Activated B cell treated with CpG ODN at 0.5 μM for 24 hours (primary cell): ENCODE measurements around the gene PBXIP1. TPM values are rescaled to one million over a fixed set of nuclear protein-coding genes. Genes with fewer than 3 reads are reported as not detected.

Experiments
- ATAC-seq: fragments of 200-7000 bp; cut with Tn5 transposase; one replicate; pipeline ENCODE4 v1.10.0; 2021; ENCODE audit warnings: low read depth, mild to moderate bottlenecking, moderate library complexity
- CTCF ChIA-PET: fragments of 350-600 bp; sonication (Branson Sonifier 250); formaldehyde crosslinking; loops from one replicate; lab custom pipeline; 2021; ENCODE audit warnings: antibody characterized with exemption; lab: Charles Lee
- POLR2A ChIA-PET: fragments of 350-600 bp; sonication (Branson Sonifier 250); formaldehyde crosslinking; loops from one replicate; lab custom pipeline; 2021; ENCODE audit warnings: antibody characterized with exemption; lab: Charles Lee
- DNase-seq: peaks from one replicate; pipeline ENCODE4 v3.0.0; 2022
- H3K27ac Mint-ChIP-seq: one replicate; pipeline ENCODE4 v1.8.0; 2020; ENCODE audit warnings: mixed read lengths
- H3K27me3 Mint-ChIP-seq: one replicate; pipeline ENCODE4 v1.8.0; 2021; ENCODE audit warnings: mixed read lengths
- H3K36me3 Mint-ChIP-seq: one replicate; pipeline ENCODE4 v1.8.0; 2021; ENCODE audit warnings: low read depth, mixed read lengths
- H3K4me1 Mint-ChIP-seq: one replicate; pipeline ENCODE4 v1.8.0; 2021; ENCODE audit warnings: mixed read lengths
- H3K4me3 Mint-ChIP-seq: one replicate; pipeline ENCODE4 v1.8.0; 2020; ENCODE audit warnings: mild to moderate bottlenecking, mixed read lengths
- H3K9me3 Mint-ChIP-seq: one replicate; pipeline ENCODE4 v1.8.0; 2020; ENCODE audit warnings: mixed read lengths
- CTCF ChIP-seq: fragments of 200-600 bp; IDR thresholded peaks from one replicate; pipeline ENCODE4 v1.8.0; 2022; ENCODE audit warnings: antibody characterized with exemption, mild to moderate bottlenecking
- intact Hi-C: fragments of 100-400 bp; cut with micrococcal nuclease; formaldehyde crosslinking; loops from one replicate; pipeline ENCODE4 v1.15.1; 2024
- total RNA-seq: library from RNA; stranded (reverse); gene quantifications from 2 replicates; pipeline ENCODE4 v1.2.3, GENCODE V29; 2022

Gene PBXIP1
- total RNA-seq, 1 donor from 2014 or later: 42.4 TPM

- no peak overlapping the region for H3K4me3 Mint-ChIP-seq
- no peak for TF ChIP-seq CTCF
- ChIA-PET CTCF (interaction anchor here (1.5 to 1.9 kb wide), 2 partner anchors 10 to 16 kb away, joined by 5 to 9 read pairs; partner anchors contain the start of genes PMVK and PYGO2), POLR2A (interaction anchor here (0.9 to 1.9 kb wide), 3 partner anchors 10 to 28 kb away, joined by 3 to 6 read pairs (median 3); partner anchors contain the start of genes CKS1B and PMVK)
- no peak for DNase-seq
- H3K27me3 Mint-ChIP-seq: no peaks in the 10 kb centered on the region
- H3K4me1 Mint-ChIP-seq: peaks cover 51% of the 10 kb centered on the region
- peaks cover 29% of the 10 kb centered on the region for H3K36me3 Mint-ChIP-seq
- intact Hi-C loops: no loop called here
- H3K27ac Mint-ChIP-seq: peak overlapping the region; percentile 53
- no peaks in the 10 kb centered on the region for H3K9me3 Mint-ChIP-seq
- no peak for ATAC-seq
Observed at GRCh38 chr1:154945962-154946850, 9.7 kb downstream of the PBXIP1 start.

- no peak for TF ChIP-seq CTCF
- peaks cover 51% of the 10 kb centered on the region for H3K4me1 Mint-ChIP-seq
- no peak overlapping the region for H3K4me3 Mint-ChIP-seq
- no peak for DNase-seq
- peaks cover 23% of the 10 kb centered on the region for H3K36me3 Mint-ChIP-seq
- no peak for ATAC-seq
- POLR2A ChIA-PET: interaction anchor here (0.5 to 1.9 kb wide), 4 partner anchors 9 to 90 kb away, joined by 3 to 10 read pairs (median 4); partner anchors contain the start of genes CKS1B and PMVK
- intact Hi-C loops: no loop called here
- no peaks in the 10 kb centered on the region for H3K9me3 Mint-ChIP-seq
- CTCF ChIA-PET: interaction anchor here (0.6 to 1.9 kb wide), 7 partner anchors 9 to 340 kb away, joined by 3 to 9 read pairs (median 3); partner anchors contain the start of genes PMVK and PYGO2
- H3K27me3 Mint-ChIP-seq: no peaks in the 10 kb centered on the region
- H3K27ac Mint-ChIP-seq: peak overlapping the region; percentile 86
Observed at GRCh38 chr1:154945160-154945961, 10.5 kb downstream of the PBXIP1 start.

DNA sequence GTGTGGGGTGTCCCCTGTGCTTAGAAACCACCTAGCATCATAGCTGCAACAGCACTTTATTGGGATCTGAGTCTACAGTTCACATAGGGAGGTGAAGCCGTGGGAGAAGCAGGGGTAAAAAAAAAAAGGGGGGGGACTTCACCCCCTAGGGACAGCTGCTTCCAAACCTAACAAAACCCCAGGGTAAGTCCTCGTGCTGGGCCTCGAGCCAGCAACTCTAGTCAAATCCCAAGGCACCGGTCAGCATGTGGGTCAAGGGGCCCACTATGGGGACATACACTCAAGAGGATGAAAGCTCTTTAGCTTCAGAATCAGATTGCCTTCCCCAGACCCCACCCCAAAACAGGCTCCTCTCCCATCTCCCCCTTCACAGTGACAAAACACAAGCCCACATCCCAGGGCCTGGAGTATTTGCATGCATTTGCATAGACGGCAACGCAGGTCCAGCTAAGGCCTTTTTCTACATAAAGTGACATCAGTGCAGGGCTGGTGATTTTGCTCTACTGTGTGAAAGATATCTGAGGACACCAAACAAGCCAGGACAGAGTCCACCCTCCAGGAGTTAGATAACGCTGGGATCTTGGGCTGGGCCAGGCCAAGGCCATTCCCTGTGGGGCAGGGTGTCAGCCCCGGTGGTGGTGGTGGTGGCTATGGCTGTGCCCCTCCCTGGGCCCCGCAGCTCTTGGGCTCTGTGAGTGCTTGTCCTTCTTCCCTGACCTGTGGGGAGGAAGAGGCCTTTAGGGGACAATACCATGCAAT lies 11.3 kb downstream of the PBXIP1 start:
- POLR2A ChIA-PET: interaction anchor here (0.5 to 1.9 kb wide), 5 partner anchors 8 to 360 kb away, joined by 3 to 6 read pairs (median 4); partner anchors contain the start of gene PMVK
- Mint-ChIP-seq H3K4me3 (peak overlapping the region; percentile 24), H3K36me3 (peaks cover 21% of the 10 kb centered on the region), H3K4me1 (peaks cover 56% of the 10 kb centered on the region), H3K27me3 (no peaks in the 10 kb centered on the region), H3K27ac (peak overlapping the region; percentile 86), H3K9me3 (no peaks in the 10 kb centered on the region)
- intact Hi-C loops: no loop called here
- TF ChIP-seq CTCF: no peak
- DNase-seq: no peak
- no peak for ATAC-seq
- CTCF ChIA-PET: interaction anchor here (0.6 to 1.9 kb wide), 15 partner anchors 8 to 464 kb away, joined by 3 to 9 read pairs (median 3); partner anchors contain the start of genes PMVK and PYGO2

GRCh38 chr1:154943649-154944400 lies 12.1 kb downstream of the PBXIP1 start:
- no peak for DNase-seq
- peaks cover 60% of the 10 kb centered on the region for H3K4me1 Mint-ChIP-seq

More at GRCh38 chr1:154943649-154944400, 12.1 kb downstream of the PBXIP1 start:
- no peak for TF ChIP-seq CTCF
- ChIA-PET POLR2A (interaction anchor here (0.6 to 1.9 kb wide), 7 partner anchors 7 to 385 kb away, joined by 3 to 6 read pairs (median 3); partner anchors contain the start of genes PMVK and PYGO2), CTCF (interaction anchor here (0.8 to 1.6 kb wide), 9 partner anchors 39 to 463 kb away, joined by 3 to 8 read pairs (median 4); no protein-coding TSS in a partner anchor)
- ATAC-seq: no peak
- peaks cover 20% of the 10 kb centered on the region for H3K36me3 Mint-ChIP-seq
- H3K27ac Mint-ChIP-seq: peak overlapping the region; percentile 86
- H3K9me3 Mint-ChIP-seq: no peaks in the 10 kb centered on the region
- H3K27me3 Mint-ChIP-seq: no peaks in the 10 kb centered on the region
- H3K4me3 Mint-ChIP-seq: peak overlapping the region; percentile 24
- intact Hi-C loops: no loop called here
